ENCODE results near the gene FKBP2. TPM values are rescaled to one million over a fixed set of nuclear protein-coding genes. Genes with fewer than 3 reads are reported as not detected.

The FKBP2 gene
- total and polyA plus RNA-seq, 2 of the 13 experiments (the other 11 are each of a cell fraction or from before 2014, with no cell fraction given) = 30.1 to 53.3 TPM

- TF ChIP-seq ZNF407 (CRISPR knock-in tag; IDR thresholded peaks at IDR 0.05; ENCODE audit: not compliant biosample characterization) (no peak), ARID3A (IDR thresholded peaks at IDR 0.05; ENCODE audit: low read depth, low read length) (no peak), HNRNPL (IDR thresholded peaks at IDR 0.05; ENCODE audit: low read depth, low read length) (no peak), ZNF687 (CRISPR knock-in tag; IDR thresholded peaks at IDR 0.05) (peak; percentile 37), MAF1 (CRISPR knock-in tag; IDR thresholded peaks at IDR 0.05; ENCODE audit: borderline replicate concordance) (no peak), ZNF761 (CRISPR knock-in tag; conservative IDR thresholded peaks at IDR 0.05) (no peak), SSRP1 (CRISPR knock-in tag; IDR thresholded peaks at IDR 0.05) (no peak)
Observed at GRCh38 chr11:64232182-64232966, 8.5 kb upstream of the FKBP2 start (continued).

Data from HepG2 (cell line).